AG04449 (cell line): ENCODE measurements around the gene CCDC187.

ENCODE experiments used
- CTCF ChIA-PET: fragments of 350-600 bp; formaldehyde crosslinking; extraction: SDS; loops from one replicate; lab custom pipeline; 2021; ENCODE audit warnings: antibody characterized with exemption; lab: Yijun Ruan, JAX
- POLR2A ChIA-PET: fragments of 400-600, 350-600 bp; formaldehyde crosslinking; extraction: SDS; loops from one replicate; lab custom pipeline; 2020; ENCODE audit warnings: antibody characterized with exemption, inconsistent platforms; lab: Yijun Ruan, JAX
- DNase-seq: peaks from one replicate; pipeline ENCODE4 v3.0.0-alpha.2; 2010; ENCODE audit warnings: low read depth, low spot score
- H3K4me3 ChIP-seq: 2 replicates; pipeline ENCODE4 v1.5.1; 2011; ENCODE audit warnings: low read depth, mild to moderate bottlenecking, control low read depth, low read length
- TF ChIP-seq, protein P1 (sequence below): IDR thresholded peaks from one replicate; pipeline ENCODE4 v1.5.1; 2011; ENCODE audit warnings: mild to moderate bottlenecking, moderate library complexity, low read length, control low read depth, inconsistent platforms; ENCODE audit not compliant: insufficient read depth; ENCODE audit errors: missing control alignments

CCDC187 gene

DNA sequence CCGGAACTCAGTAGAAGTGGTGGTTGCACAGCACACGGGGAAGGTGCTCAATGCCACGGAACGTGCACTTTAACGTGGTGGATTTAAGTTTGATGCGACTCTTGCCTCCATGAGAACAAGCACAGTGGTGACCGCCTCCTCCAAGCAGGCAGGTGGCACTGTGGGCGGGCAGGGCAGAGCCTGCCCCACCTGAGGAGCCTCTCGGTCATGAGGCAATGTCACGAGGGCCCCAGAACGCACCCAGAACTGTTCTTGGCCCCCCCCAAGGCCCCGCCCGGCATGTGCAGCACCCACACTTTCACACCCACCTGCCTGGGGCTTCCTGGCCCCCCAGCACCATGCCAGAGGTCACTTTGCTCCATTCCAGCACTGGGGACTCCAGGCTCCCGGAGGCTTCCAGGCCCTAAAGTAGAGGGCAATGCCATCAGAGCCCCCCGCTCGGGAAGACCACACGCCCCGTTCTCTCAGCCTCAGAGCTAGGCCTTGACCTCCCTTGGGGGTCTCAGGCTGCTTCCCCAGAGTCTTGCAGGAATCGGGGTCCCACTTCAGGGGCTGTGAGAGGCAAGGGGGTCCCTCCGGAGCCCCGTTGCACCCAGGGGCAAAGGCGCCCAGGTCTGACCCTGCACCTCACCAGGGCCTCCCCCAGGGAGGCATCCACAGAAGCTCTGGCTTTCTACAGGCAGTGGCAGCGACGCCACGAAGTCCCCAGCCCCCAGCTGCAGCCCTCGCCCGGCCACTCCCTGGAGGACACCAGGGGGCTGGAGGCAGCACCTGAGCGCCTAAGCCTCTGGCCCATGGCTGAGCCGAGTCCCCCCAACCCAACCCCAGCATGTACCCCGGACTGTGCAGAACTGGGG is 14.0 kb downstream of the CCDC187 start:
- CTCF ChIA-PET = no interaction called here
- H3K4me3 ChIP-seq = no peak overlapping the region
- TF ChIP-seq, protein P1, sequence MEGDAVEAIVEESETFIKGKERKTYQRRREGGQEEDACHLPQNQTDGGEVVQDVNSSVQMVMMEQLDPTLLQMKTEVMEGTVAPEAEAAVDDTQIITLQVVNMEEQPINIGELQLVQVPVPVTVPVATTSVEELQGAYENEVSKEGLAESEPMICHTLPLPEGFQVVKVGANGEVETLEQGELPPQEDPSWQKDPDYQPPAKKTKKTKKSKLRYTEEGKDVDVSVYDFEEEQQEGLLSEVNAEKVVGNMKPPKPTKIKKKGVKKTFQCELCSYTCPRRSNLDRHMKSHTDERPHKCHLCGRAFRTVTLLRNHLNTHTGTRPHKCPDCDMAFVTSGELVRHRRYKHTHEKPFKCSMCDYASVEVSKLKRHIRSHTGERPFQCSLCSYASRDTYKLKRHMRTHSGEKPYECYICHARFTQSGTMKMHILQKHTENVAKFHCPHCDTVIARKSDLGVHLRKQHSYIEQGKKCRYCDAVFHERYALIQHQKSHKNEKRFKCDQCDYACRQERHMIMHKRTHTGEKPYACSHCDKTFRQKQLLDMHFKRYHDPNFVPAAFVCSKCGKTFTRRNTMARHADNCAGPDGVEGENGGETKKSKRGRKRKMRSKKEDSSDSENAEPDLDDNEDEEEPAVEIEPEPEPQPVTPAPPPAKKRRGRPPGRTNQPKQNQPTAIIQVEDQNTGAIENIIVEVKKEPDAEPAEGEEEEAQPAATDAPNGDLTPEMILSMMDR = no peak
- POLR2A ChIA-PET = no interaction called here
- DNase-seq = no peak

DNA sequence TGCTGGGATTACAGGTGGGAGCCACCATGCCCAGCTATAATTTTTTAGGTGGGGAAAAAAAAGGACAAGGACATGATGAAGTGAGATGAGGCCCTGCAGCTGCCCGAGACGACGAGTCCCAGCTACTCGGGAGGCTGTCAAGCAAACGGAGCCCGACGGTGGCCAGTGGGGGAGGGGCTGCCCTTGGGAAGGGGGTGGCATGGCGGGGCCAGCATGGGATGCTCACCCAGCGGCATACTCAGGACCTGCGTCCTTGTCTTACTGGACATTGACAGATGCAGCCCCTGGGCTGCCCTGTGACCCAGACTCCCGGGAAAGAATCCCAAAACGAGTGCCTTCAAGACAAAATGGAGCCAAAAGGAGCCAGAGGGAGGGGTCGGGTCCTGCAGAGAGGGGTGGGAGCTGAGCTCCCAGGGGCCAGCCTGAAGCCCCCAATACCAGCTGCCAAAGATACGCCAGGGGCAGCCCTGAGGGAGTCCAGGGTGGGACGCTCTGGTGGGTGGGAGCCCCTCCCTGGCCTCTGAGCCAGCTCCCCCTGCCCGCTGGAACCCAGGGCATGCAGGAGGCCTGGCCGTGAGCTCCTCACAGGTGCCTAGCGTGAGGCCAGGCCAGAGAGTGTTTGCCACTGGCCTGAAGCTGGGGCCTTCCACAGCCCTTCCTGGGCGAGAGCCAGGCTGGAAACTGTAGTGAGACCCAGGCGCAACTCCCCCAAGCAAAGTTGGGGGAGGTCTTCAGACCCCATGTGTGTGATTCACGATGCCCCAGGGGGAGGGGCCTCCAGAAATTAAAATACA is 15.7 kb downstream of the CCDC187 start:
- DNase-seq = no peak
- POLR2A ChIA-PET = no interaction called here

DNA sequence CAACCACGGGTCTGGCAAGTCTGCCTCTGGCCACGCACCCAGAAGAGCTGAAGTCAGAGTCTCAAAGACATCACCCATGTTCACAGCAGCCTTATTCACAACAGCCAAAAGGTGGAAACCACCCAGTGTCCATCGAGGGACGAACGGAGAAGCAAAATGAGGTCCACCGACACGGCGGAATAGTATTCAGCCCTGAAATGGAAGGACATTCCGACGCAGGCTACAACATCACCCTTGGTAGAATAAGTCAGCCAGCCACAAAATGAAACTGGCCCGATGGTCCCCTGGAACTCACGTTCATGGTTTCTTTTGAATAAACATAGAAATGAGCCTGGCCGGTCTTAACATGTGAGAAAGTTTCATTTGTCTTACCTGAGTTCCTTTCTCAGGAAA is 16.9 kb downstream of the CCDC187 start:
- no peak for DNase-seq
- TF ChIP-seq, protein P1 = no peak
- no peak overlapping the region for H3K4me3 ChIP-seq
- ChIA-PET CTCF (interaction anchor here (1.0 to 4.1 kb wide), 5 partner anchors 9 to 117 kb away, joined by 3 to 25 read pairs (median 7); no protein-coding TSS in a partner anchor), POLR2A (no interaction called here)

More for the DNA sequence above, 15.7 kb downstream of the CCDC187 start:
- CTCF ChIA-PET = interaction anchor here (1.5 to 2.2 kb wide), 3 partner anchors 8 to 19 kb away, joined by 5 to 9 read pairs (median 7); no protein-coding TSS in a partner anchor
- H3K4me3 ChIP-seq = no peak overlapping the region
- TF ChIP-seq, protein P1 = no peak

DNA sequence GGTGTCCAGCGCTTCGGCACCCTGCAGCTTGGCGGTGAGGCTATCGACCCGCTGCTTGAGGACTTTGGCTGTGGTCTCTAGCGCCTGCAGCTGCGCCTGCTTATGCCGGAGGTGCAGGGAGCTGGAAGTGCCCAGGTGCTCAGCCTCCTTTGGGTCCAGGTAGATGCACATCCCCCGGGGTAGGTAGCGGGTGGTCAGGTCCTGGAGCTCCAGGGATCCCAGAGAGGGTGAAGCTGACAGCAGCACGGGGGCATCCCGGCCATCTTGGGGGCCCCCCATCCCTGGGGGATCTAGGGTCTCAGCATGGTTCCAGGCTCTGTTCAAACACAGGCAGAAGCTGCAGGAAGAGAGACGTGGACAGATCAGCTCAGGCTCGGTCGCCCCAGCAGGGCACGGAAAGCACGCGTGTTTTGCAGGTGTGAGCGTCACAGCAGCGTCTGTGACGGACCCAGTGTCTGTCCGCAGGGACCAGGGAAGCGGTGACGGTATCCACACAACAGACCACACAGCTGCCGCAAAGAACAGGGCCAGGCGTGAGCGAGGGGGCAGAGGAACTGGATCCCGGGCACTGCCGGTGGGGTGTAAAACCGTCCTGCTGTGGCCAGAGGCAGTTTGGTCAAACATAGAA is 17.4 kb downstream of the CCDC187 start:
- TF ChIP-seq, protein P1 = no peak
- CTCF ChIA-PET = interaction anchor here (0.9 to 4.1 kb wide), 7 partner anchors 8 to 320 kb away, joined by 3 to 25 read pairs (median 7); no protein-coding TSS in a partner anchor
- POLR2A ChIA-PET = no interaction called here

DNA sequence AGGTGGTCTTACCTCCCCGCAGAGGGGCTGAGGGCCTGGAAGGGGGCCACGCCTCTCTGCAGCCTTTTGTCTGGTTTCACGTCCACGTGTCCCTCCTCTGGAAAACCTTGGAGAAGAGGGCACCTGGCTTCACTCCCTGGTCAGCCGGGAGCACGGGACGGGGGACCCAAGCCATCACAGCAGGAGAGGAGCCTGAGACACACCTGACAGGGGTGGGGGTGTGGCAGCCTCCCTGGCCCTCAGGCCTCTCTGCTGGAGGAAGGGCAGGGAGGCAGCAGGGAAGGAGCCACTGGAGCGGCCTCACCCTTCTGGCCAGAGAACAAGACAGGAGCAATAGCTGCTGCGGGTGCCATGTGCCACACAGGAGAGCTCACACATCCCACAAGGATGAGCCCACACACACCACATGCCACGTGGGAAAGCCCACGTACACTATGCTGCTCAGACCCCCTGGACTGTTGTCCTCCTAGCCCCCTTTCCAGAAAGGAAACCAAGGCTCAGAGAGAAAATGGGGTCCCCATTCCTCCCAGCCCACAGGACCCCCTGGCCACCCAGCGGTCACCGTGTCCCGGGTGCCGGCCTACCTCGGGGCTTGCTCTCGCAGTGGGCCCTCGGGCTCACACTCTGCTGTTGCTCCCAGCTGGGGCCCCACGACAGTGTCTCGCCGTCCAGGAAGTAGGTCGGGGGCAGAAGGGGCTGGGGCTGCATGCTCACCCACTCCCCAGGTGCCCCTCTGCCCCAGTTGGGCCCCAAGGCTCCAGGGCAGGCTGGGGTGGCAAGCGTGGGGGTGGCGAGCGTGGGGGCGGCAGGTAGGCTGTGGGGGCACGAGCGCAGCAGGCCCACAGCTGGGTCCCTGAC is 18.2 kb downstream of the CCDC187 start:
- CTCF ChIA-PET = interaction anchor here (0.6 to 4.1 kb wide), 7 partner anchors 8 to 319 kb away, joined by 3 to 25 read pairs (median 7); no protein-coding TSS in a partner anchor

More for the DNA sequence above, 17.4 kb downstream of the CCDC187 start:
- DNase-seq = no peak
- no peak overlapping the region for H3K4me3 ChIP-seq

More for the DNA sequence above, 18.2 kb downstream of the CCDC187 start:
- H3K4me3 ChIP-seq = no peak overlapping the region
- TF ChIP-seq, protein P1 = no peak
- POLR2A ChIA-PET = no interaction called here
- no peak for DNase-seq
